Hindlimb muscle (tissue), 1 donor: Measurements from ENCODE around the gene SOCS1. TPM values are rescaled to one million over a fixed set of nuclear protein-coding genes. Genes with fewer than 3 reads are reported as not detected.
"Not testable (repeated sequence)": the region's sequence is repeated elsewhere in the genome, so short reads cannot be mapped to it uniquely, and the experiment has no call there.

Experiments
- DNase-seq: peaks from one replicate; pipeline ENCODE4 v3.0.0-alpha.2; 2013
- polyA plus RNA-seq: library from polyadenylated mRNA; unstranded; fragments of 120-200 nt; gene quantifications from one replicate; pipeline ENCODE4 v1.2.1, GENCODE V29; 2013; ENCODE audit not compliant: insufficient read length

SOCS1 gene, protein sequence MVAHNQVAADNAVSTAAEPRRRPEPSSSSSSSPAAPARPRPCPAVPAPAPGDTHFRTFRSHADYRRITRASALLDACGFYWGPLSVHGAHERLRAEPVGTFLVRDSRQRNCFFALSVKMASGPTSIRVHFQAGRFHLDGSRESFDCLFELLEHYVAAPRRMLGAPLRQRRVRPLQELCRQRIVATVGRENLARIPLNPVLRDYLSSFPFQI
- 2.9 TPM for polyA plus RNA-seq

DNA sequence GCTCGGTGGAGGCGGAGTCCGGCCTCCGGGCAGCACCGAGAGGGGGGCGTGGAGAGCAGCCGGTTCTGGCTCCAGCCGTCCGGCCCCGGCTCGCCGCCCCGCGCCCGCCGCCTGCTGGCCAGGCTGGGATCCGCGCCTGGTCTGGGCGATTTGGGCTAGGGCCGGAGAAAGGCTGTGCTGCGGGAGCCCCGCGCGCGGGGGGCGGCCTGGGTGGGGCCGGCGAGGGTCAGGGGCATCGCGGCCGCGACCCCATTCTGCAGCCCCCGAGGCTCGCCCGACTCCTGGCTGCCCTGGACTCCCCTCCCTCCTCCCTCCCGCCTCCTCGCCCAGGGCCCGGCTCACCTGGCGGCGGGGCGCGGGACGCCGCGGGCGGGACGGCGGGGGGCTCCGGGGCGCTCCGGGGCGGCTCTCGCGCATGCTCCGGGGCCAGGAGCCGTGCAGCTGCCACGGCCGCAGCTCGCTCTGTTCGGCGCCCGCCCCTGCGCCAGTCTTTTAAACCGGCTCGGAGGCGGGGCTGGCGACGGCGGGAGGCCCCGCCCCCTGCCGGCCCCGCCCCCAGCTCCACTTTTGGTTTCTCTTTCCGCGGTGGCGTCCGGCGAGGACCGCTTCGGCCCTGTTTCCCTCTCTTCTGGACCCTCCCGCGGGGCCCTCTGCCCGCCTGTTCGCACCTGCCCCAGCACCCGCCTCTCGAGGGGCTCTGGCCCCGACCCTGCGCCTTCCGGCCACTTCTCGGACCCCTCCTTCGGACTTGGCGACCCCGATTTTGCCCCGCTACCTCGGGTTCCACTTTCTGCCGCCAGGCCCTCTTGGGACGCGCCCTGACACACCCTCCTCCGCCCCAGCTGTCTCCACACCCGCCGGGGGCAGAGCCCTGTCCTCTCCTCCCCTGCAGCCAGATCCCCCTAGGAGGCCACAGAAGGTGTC lies at the start of gene SOCS1:
SOCS1 (minus strand) TSS at position 468 of the 924 bp plus-strand sequence. CDS start 726 bp downstream, outside the sequence.
- DNase-seq = peak; percentile 89

GRCh38 chr16:11303405-11304138 lies 47.6 kb upstream of the SOCS1 start:
- DNase-seq = no peak

GRCh38 chr16:11302977-11303376 lies 47.0 kb upstream of the SOCS1 start:
- DNase-seq = no peak

GRCh38 chr16:11301645-11302501 lies 45.9 kb upstream of the SOCS1 start:
- no peak for DNase-seq

DNA sequence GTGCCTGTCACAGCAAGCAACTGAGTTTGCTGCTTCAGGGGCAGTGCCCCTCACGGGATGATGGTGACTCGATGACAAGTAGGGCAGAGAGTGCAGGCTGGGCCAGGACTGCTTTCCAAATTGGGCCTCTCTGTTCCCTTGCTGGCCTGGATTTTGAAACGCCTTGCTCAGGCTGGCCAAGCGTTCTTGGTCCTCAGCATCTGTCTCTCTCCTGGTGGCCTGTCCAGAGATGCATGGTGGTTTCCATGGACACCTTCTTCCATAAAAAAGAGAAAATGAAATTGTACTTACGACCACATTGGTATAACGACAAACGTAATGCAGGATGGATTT lies 44.5 kb upstream of the SOCS1 start:
- no peak for DNase-seq

- DNase-seq = no peak
Observed at GRCh38 chr16:11299865-11300559, 44.0 kb upstream of the SOCS1 start.

- not testable (repeated sequence) for DNase-seq
Observed at GRCh38 chr16:11298950-11299547, 43.0 kb upstream of the SOCS1 start.

- DNase-seq = no peak
Observed at GRCh38 chr16:11298143-11298900, 42.3 kb upstream of the SOCS1 start.

DNA sequence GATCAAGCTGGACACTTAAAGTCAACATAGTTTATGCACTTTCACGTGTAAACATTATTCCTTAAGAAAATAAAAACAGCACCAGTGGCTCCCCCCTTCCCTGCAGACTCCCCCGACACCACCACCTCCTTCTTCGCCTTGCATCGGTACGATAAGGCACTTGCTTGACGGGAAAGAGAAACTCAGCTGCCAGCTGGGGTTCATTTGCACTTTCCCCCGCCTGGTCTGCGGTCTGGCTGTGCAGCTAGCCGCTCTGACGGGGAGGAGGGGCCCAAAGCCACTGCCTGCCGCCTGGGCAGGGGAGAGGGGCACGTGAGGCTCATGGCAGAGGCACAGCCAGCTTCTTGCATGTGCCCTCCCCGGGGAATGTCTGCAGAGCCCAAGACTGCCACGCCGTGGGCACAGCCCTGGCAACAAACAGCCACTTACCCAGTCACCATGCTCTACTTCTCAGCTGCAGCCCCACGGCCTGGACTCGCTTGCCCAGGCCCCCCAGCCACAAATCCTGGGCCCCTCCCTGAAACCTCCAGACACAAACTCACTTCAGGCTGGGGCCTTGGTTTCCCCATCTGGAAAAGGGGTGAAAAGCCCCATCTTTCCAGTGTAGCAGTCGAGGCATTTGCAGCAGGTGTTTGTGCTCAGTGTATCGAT lies 41.6 kb upstream of the SOCS1 start:
- DNase-seq = peak; percentile 24

- no peak for DNase-seq
Observed at GRCh38 chr16:11296706-11297491, 40.9 kb upstream of the SOCS1 start.

GRCh38 chr16:11296351-11296705 lies 40.3 kb upstream of the SOCS1 start:
- DNase-seq = no peak

GRCh38 chr16:11295672-11296071 lies 39.7 kb upstream of the SOCS1 start:
- no peak for DNase-seq

DNA sequence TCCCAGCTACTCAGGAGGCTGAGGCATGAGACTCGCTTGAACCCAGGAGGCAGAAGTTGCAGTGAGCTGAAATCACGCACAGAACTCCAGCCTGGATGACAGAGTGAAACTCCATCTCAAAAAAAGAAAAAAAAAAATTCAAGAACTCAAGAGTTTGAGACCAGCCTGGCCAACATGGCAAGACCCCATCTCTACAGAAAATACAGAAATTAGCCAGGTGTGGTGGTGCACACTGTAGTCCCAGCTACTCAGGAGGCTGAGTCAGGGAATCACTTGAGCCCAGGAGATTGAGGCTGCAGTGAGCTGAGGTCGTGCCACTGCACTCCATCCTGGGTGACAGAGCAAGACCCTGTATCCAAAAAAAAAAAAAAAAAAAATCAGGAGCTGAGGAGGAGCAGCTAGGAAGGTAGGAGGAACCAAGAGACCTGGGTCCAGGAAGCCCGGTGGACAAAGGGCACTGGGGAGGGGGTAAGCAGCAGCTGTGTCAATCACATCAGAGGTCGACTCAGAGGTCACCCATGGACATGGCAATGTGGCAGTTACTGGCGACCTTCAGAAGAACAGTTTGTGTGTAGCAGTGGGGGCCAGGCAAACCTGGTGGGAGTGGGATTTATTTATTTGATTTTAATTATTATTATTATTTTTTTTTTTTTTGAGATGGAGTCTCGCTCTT lies 36.2 kb upstream of the SOCS1 start:
- DNase-seq = no peak

DNA sequence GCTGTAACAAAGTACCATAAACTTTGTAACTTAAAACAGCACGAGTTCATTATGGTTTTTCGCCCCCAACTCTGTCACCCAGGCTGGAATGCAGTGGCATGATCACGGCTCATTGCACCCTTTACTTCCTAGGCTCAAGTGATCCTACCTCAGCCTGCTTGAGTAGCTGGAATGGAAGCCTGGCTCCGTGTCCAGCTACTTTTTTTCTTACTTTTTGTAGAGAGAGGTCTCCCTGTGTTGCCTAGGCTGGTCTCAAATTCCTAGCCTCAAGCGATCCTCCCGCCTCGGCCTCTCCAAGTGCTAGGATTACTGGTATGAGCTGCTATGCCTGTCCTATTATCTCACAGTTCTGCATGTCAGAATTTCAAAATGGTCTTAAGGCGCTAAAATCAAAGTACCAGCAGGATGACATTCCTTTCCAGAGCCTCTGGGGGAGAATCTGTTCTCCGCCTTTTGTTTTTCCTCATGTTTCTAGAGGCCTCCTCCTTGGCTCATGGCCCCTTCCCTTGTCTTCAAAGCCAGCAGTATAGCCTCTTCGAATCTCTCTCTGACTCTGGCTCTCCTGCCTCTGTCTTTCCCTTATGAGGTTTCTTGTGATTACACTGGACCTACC lies 35.2 kb upstream of the SOCS1 start:
- DNase-seq = no peak

DNA sequence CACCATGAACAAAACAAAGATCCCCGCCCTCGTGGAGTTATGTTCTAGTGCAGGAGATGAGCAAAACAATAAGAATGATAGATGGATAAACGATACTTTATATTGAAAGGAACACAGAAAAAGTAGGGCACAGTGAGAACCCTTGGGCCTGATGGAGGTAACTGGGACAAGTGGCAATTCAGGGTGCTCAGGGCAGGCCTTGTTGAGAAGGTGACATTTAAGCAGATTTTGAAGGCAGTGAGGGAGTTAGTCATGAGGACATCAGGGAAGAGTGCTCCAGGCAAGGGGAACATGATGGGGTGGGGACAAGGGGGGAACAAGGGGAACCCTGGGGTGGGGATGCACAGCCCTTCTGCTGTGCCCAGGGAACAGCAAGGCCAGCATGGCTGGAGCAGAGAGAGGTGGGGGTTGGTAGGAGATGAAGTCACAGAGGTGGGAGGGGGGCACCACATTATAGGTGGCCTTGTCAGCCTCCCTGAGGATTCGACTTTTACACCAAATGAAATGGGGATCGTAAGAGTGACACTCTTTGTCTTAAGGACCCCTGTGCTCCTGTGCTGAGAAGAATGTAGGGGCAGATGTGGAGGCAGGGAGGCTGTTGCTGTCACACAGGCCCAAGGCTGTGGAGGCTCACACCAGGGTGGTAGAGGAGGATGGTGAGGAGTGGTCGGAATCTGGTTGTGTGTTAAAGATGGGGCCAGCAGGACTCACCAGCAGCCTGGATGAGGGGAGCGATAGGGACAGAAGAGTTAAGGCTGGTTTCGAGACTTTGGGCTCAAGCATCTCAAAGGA lies 34.3 kb upstream of the SOCS1 start:
- DNase-seq = no peak

- not testable (repeated sequence) for DNase-seq
Observed at GRCh38 chr16:11289696-11290095, 33.7 kb upstream of the SOCS1 start.

GRCh38 chr16:11289202-11289601 lies 33.2 kb upstream of the SOCS1 start:
- no peak for DNase-seq
